Naive thymus-derived CD8-positive, alpha-beta T cell (primary cell): ENCODE measurements around the gene EXOC6. TPM values are rescaled to one million over a fixed set of nuclear protein-coding genes. Genes with fewer than 3 reads are reported as not detected.
"Not testable (repeated sequence)": the region's sequence is repeated elsewhere in the genome, so short reads cannot be mapped to it uniquely, and the experiment has no call there.

Source experiments
- ATAC-seq, 2 donors: fragments of 150-1000 bp; cut with Tn5 transposase in 1 of 2; sonication (Bioruptor Pico), chemical (Tn5 transposase) in 1 of 2; 1 replicate in 1 of 2; 2 replicates in 1 of 2; pipeline ENCODE4 v1.10.0; 2021; ENCODE audit warnings: mild to moderate bottlenecking in 2 of 2, moderate library complexity in 2 of 2
- POLR2A ChIA-PET: fragments of 350-600 bp; sonication (Branson Sonifier 250); formaldehyde crosslinking; loops from one replicate; lab custom pipeline; 2021; ENCODE audit warnings: antibody characterized with exemption; lab: Charles Lee
- DNase-seq, 10 donors: peaks; one replicate each; pipeline versions ENCODE4 v3.0.0 to v3.0.0-alpha.2; 2020 to 2022
- H3K27ac Mint-ChIP-seq, 10 donors: one replicate each; pipeline ENCODE4 v1.8.0; 2020 to 2022; ENCODE audit warnings: mild to moderate bottlenecking in 10 of 10, mixed read lengths in 10 of 10, moderate library complexity in 4 of 10, inconsistent platforms in 1 of 10
- H3K27me3 Mint-ChIP-seq, 5 donors: one replicate each; pipeline ENCODE4 v1.8.0; 2021 to 2022; ENCODE audit warnings: mixed read lengths in 5 of 5
- H3K36me3 Mint-ChIP-seq, 3 donors: one replicate each; pipeline ENCODE4 v1.8.0; 2020 to 2022; ENCODE audit warnings: mixed read lengths in 3 of 3, mild to moderate bottlenecking in 2 of 3, inconsistent platforms in 1 of 3
- H3K4me1 Mint-ChIP-seq, 4 donors: one replicate each; pipeline ENCODE4 v1.8.0; 2021 to 2022; ENCODE audit warnings: mixed read lengths in 4 of 4
- H3K4me3 Mint-ChIP-seq, 10 donors: one replicate each; pipeline ENCODE4 v1.8.0; 2020 to 2022; ENCODE audit warnings: mild to moderate bottlenecking in 10 of 10, mixed read lengths in 10 of 10, moderate library complexity in 6 of 10, inconsistent platforms in 1 of 10
- H3K9me3 Mint-ChIP-seq, 9 donors: one replicate each; pipeline ENCODE4 v1.8.0; 2020 to 2022; ENCODE audit warnings: mixed read lengths in 9 of 9, mild to moderate bottlenecking in 3 of 9, inconsistent platforms in 1 of 9, moderate library complexity in 1 of 9
- polyA plus RNA-seq, 3 donors: library from polyadenylated mRNA; unstranded; fragments of 300-500 nt; fragmentation: Illumina TruSeq; gene quantifications; one replicate each; pipeline ENCODE4 v1.2.3, GENCODE V29; 2021
- total RNA-seq, 8 experiments: library from RNA in 2 of 8; stranded (reverse) in 2 of 8; gene quantifications; one replicate each; pipeline ENCODE4 v1.2.3 and lab custom pipeline; 2021 to 2026

EXOC6 gene
- total and polyA plus RNA-seq, 5 experiments from 2014 or later = 5.5 to 12.3 (median 6.5) TPM

GRCh38 chr10:93091960-93092359 lies 243.6 kb downstream of the EXOC6 start:
- no peak overlapping the region for H3K27ac Mint-ChIP-seq
- ATAC-seq (no peak), DNase-seq (no peak)
- POLR2A ChIA-PET = no interaction called here
- H3K9me3 Mint-ChIP-seq = no peaks in the 10 kb centered on the region
- H3K4me3 Mint-ChIP-seq = no peak overlapping the region
- H3K4me1 Mint-ChIP-seq = peaks cover 0 to 3% (median under 1%) of the 10 kb centered on the region in 4 donors
- H3K27me3 Mint-ChIP-seq = peaks cover 7 to 17% (median 8%) of the 10 kb centered on the region in 5 donors
- H3K36me3 Mint-ChIP-seq = no peaks in the 10 kb centered on the region

- ATAC-seq = no peak
Measured at GRCh38 chr10:93095225-93095624, 246.9 kb downstream of the EXOC6 start.

GRCh38 chr10:93096901-93097300 lies 248.6 kb downstream of the EXOC6 start:
- POLR2A ChIA-PET = no interaction called here
- no peaks in the 10 kb centered on the region for H3K4me1 Mint-ChIP-seq
- H3K27me3 Mint-ChIP-seq = peaks cover 0 to 3% (median 0%) of the 10 kb centered on the region in 5 donors
- no peak overlapping the region for H3K4me3 Mint-ChIP-seq
- no peak for ATAC-seq
- H3K36me3 Mint-ChIP-seq = no peaks in the 10 kb centered on the region
- no peak overlapping the region for H3K27ac Mint-ChIP-seq
- H3K9me3 Mint-ChIP-seq = peaks cover 0 to under 1% (median 0%) of the 10 kb centered on the region in 9 donors
- DNase-seq = no peak

More at GRCh38 chr10:93095225-93095624, 246.9 kb downstream of the EXOC6 start:
- H3K27me3 Mint-ChIP-seq = peaks cover 0 to 4% (median 0%) of the 10 kb centered on the region in 5 donors
- POLR2A ChIA-PET = no interaction called here
- H3K4me3 Mint-ChIP-seq = no peak overlapping the region
- H3K27ac Mint-ChIP-seq = no peak overlapping the region
- DNase-seq = no peak
- H3K36me3 Mint-ChIP-seq = no peaks in the 10 kb centered on the region
- H3K4me1 Mint-ChIP-seq = no peaks in the 10 kb centered on the region
- no peaks in the 10 kb centered on the region for H3K9me3 Mint-ChIP-seq

- Mint-ChIP-seq H3K27me3 (peaks cover 0 to 2% (median 0%) of the 10 kb centered on the region in 5 donors), H3K27ac (no peak overlapping the region), H3K4me3 (no peak overlapping the region), H3K36me3 (no peaks in the 10 kb centered on the region), H3K9me3 (peaks cover 0 to 2% (median 0%) of the 10 kb centered on the region in 9 donors), H3K4me1 (no peaks in the 10 kb centered on the region)
- DNase-seq (no peak), ATAC-seq (no peak)
- POLR2A ChIA-PET = no interaction called here
Measured at GRCh38 chr10:93097386-93097785, 249.1 kb downstream of the EXOC6 start.

- Mint-ChIP-seq H3K4me1 (no peaks in the 10 kb centered on the region), H3K27me3 (peaks cover 0 to 4% (median 0%) of the 10 kb centered on the region in 5 donors), H3K36me3 (peaks cover 0 to 9% (median 7%) of the 10 kb centered on the region in 3 donors), H3K27ac (no peak overlapping the region), H3K4me3 (no peak overlapping the region), H3K9me3 (peaks cover 0 to 9% (median 1%) of the 10 kb centered on the region in 9 donors)
- ATAC-seq = no peak
- POLR2A ChIA-PET = no interaction called here
- DNase-seq = no peak
Measured at GRCh38 chr10:93098816-93099215, 250.5 kb downstream of the EXOC6 start.

GRCh38 chr10:93099670-93100069 lies 251.3 kb downstream of the EXOC6 start:
- no peak overlapping the region for H3K27ac Mint-ChIP-seq
- POLR2A ChIA-PET = no interaction called here
- peaks cover 0 to 15% (median 4%) of the 10 kb centered on the region in 9 donors for H3K9me3 Mint-ChIP-seq
- peaks cover 0 to 12% (median 10%) of the 10 kb centered on the region in 3 donors for H3K36me3 Mint-ChIP-seq
- ATAC-seq (no peak), DNase-seq (no peak)
- peaks cover 0 to 4% (median 0%) of the 10 kb centered on the region in 5 donors for H3K27me3 Mint-ChIP-seq
- no peak overlapping the region for H3K4me3 Mint-ChIP-seq
- H3K4me1 Mint-ChIP-seq = no peaks in the 10 kb centered on the region

GRCh38 chr10:93101148-93101547 lies 252.8 kb downstream of the EXOC6 start:
- peaks cover 0 to 12% (median 10%) of the 10 kb centered on the region in 3 donors for H3K36me3 Mint-ChIP-seq
- H3K27ac Mint-ChIP-seq, H3K4me3 Mint-ChIP-seq, ATAC-seq, H3K4me1 Mint-ChIP-seq, DNase-seq, H3K27me3 Mint-ChIP-seq, POLR2A ChIA-PET: not testable (repeated sequence)
- H3K9me3 Mint-ChIP-seq = peaks cover 0 to 16% (median 4%) of the 10 kb centered on the region in 9 donors

GRCh38 chr10:93103953-93104352 lies 255.6 kb downstream of the EXOC6 start:
- H3K36me3 Mint-ChIP-seq = peaks cover 0 to 12% (median 10%) of the 10 kb centered on the region in 3 donors
- H3K4me1 Mint-ChIP-seq = no peaks in the 10 kb centered on the region
- POLR2A ChIA-PET = no interaction called here
- no peak for DNase-seq
- no peak for ATAC-seq
- H3K9me3 Mint-ChIP-seq = peaks cover 0 to 16% (median 4%) of the 10 kb centered on the region in 9 donors
- no peak overlapping the region for H3K4me3 Mint-ChIP-seq
- peak overlapping the region in 1 of 10 donors; percentile 7 for H3K27ac Mint-ChIP-seq
- peaks cover 0 to 4% (median 0%) of the 10 kb centered on the region in 5 donors for H3K27me3 Mint-ChIP-seq

- Mint-ChIP-seq H3K27me3 (peaks cover 0 to 4% (median 1%) of the 10 kb centered on the region in 5 donors), H3K9me3 (peaks cover 0 to 16% (median 4%) of the 10 kb centered on the region in 9 donors), H3K4me1 (no peaks in the 10 kb centered on the region), H3K36me3 (peaks cover 0 to 12% (median 10%) of the 10 kb centered on the region in 3 donors), H3K4me3 (no peak overlapping the region), H3K27ac (peak overlapping the region in 1 of 10 donors; percentile 54)
- ATAC-seq (no peak), DNase-seq (no peak)
- POLR2A ChIA-PET = no interaction called here
Measured at GRCh38 chr10:93106631-93107072, 258.3 kb downstream of the EXOC6 start.

Other genes with a start within 250 kb of the EXOC6 start
- gene HHEX, start 158.6 kb upstream of the EXOC6 start, total RNA-seq = 1 to 10 TPM; 3.2 to 3.9 TPM
- under 1 TPM; 0.09 to 0.45 (median 0.09) TPM for gene HHEX, start 158.6 kb upstream of the EXOC6 start, polyA plus RNA-seq
- gene CYP26C1, start 212.3 kb downstream of the EXOC6 start, total RNA-seq = under 1 TPM; 0.33 to 0.44 TPM
- not detected for gene CYP26C1, start 212.3 kb downstream of the EXOC6 start, polyA plus RNA-seq
- gene CYP26A1, start 225.4 kb downstream of the EXOC6 start, total RNA-seq = not detected
- gene CYP26A1, start 225.4 kb downstream of the EXOC6 start, polyA plus RNA-seq = not detected